HG03060 (cell line): Measurements from ENCODE around the gene PPP2R5C.
A peak's percentile ranks its signal among the peaks of the same experiment; 100 is the strongest.

ENCODE experiments used
- ATAC-seq: cut with Tn5 transposase; IDR thresholded peaks from one replicate; pipeline ENCODE4 v1.9.1; 2021; ENCODE audit warnings: low read depth, moderate number of reproducible peaks; ENCODE audit not compliant: unreplicated experiment

The PPP2R5C gene

GRCh38 chr14:101856536-101856935 is 95.0 kb downstream of the PPP2R5C start:
- no peak for ATAC-seq

GRCh38 chr14:101857226-101857625 is 95.7 kb downstream of the PPP2R5C start:
- ATAC-seq: no peak

GRCh38 chr14:101858791-101859537 is 97.5 kb downstream of the PPP2R5C start:
- no peak for ATAC-seq

GRCh38 chr14:101859538-101859902 is 98.0 kb downstream of the PPP2R5C start:
- no peak for ATAC-seq

- ATAC-seq: no peak
These were observed 98.4 kb downstream of the PPP2R5C start for GRCh38 chr14:101859958-101860357.

GRCh38 chr14:101861464-101861863 is 100.0 kb downstream of the PPP2R5C start:
- no peak for ATAC-seq

GRCh38 chr14:101862177-101862576 is 100.7 kb downstream of the PPP2R5C start:
- ATAC-seq: no peak

GRCh38 chr14:101862711-101863110 is 101.2 kb downstream of the PPP2R5C start:
- ATAC-seq: no peak

- no peak for ATAC-seq
These were observed 103.8 kb downstream of the PPP2R5C start for GRCh38 chr14:101865288-101865687.

- no peak for ATAC-seq
These were observed 106.3 kb downstream of the PPP2R5C start for GRCh38 chr14:101867854-101868253.

GRCh38 chr14:101869217-101869616 is 107.7 kb downstream of the PPP2R5C start:
- ATAC-seq: no peak

- no peak for ATAC-seq
These were observed 108.9 kb downstream of the PPP2R5C start for GRCh38 chr14:101870273-101870939.

GRCh38 chr14:101872346-101872745 is 110.8 kb downstream of the PPP2R5C start:
- no peak for ATAC-seq

- ATAC-seq: no peak
These were observed 111.7 kb downstream of the PPP2R5C start for GRCh38 chr14:101873076-101873825.

- no peak for ATAC-seq
These were observed 112.5 kb downstream of the PPP2R5C start for GRCh38 chr14:101873991-101874390.

GRCh38 chr14:101875041-101875726 is 113.7 kb downstream of the PPP2R5C start:
- no peak for ATAC-seq

GRCh38 chr14:101875727-101876554 is 114.4 kb downstream of the PPP2R5C start:
- peak; percentile 20 for ATAC-seq

- ATAC-seq: peak; percentile 88
These were observed 115.0 kb downstream of the PPP2R5C start for GRCh38 chr14:101876555-101876938.

- no peak for ATAC-seq
These were observed 116.3 kb downstream of the PPP2R5C start for GRCh38 chr14:101877766-101878165.

- ATAC-seq: no peak
These were observed 116.8 kb downstream of the PPP2R5C start for GRCh38 chr14:101878211-101878821.
